Gastrocnemius medialis (tissue), 4 donors: ENCODE measurements around the gene SLC40A1.

Experiments
- CTCF ChIP-seq, 5 experiments: fragments of 450-650 bp in 3 of 5; fragments of 200-600 bp in 2 of 5; sonication (generic) in 2 of 5; IDR thresholded peaks in 4 of 5; conservative IDR thresholded peaks in 1 of 5; 1 replicate in 4 of 5; 2 replicates in 1 of 5; pipeline ENCODE4 v1.5.1; 2016 to 2019; ENCODE audit warnings: antibody characterized with exemption in 5 of 5, mild to moderate bottlenecking in 3 of 5, moderate library complexity in 3 of 5
- POLR2A ChIP-seq, 2 donors: fragments of 450-650 bp; IDR thresholded peaks; one replicate each; pipeline ENCODE4 v1.6.1; 2017; ENCODE audit warnings: antibody characterized with exemption in 2 of 2, mild to moderate bottlenecking in 2 of 2, moderate library complexity in 2 of 2

GRCh38 chr2:189511960-189512319, 68.6 kb downstream of the SLC40A1 start:
- TF ChIP-seq CTCF (IDR thresholded peaks at IDR 0.05 in 4 of 5, conservative IDR thresholded peaks at IDR 0.05 in 1 of 5) (no peak), POLR2A (IDR thresholded peaks at IDR 0.05) (no peak)
